ENCODE data around the gene CDKN2AIP. TPM values are rescaled to one million over a fixed set of nuclear protein-coding genes. Genes with fewer than 3 reads are reported as not detected.
A peak's percentile ranks its signal among the peaks of the same experiment; 100 is the strongest.

The CDKN2AIP gene
- total and polyA plus RNA-seq, 4 donors = 7.2 to 15.1 (median 11.0) TPM

GRCh38 chr4:183396227-183396637 is 48.2 kb upstream of the CDKN2AIP start (continued):
- TF ChIP-seq REST (IDR thresholded peaks at IDR 0.05) (no peak), HNF4G (IDR thresholded peaks at IDR 0.05) (no peak), EGR1 (IDR thresholded peaks at IDR 0.05; ENCODE audit: low read depth in 2 of 2) (no peak), GABPA (IDR thresholded peaks at IDR 0.05 in 1 of 2, conservative IDR thresholded peaks at IDR 0.05 in 1 of 2) (no peak), YY1 (IDR thresholded peaks at IDR 0.05) (no peak)

GRCh38 chr4:183397741-183398297 is 46.6 kb upstream of the CDKN2AIP start:
- Histone ChIP-seq H3K4me1 (ENCODE audit: control insufficient read depth in 4 of 4, insufficient read depth in 4 of 4, low read length in 3 of 4) (peaks cover 0 to 4% (median 3%) of the 10 kb centered on the region in 4 donors), H3K27me3 (ENCODE audit: control insufficient read depth in 4 of 4, insufficient read depth in 4 of 4, low read length in 3 of 4) (no peaks in the 10 kb centered on the region), H3K4me3 (ENCODE audit: low read depth in 1 of 3, low read length in 3 of 3) (peak overlapping the region in 1 of 3 donors; percentile 62), H3K36me3 (ENCODE audit: control insufficient read depth in 4 of 4, insufficient read depth in 3 of 4, low read depth in 1 of 4, low read length in 3 of 4) (no peaks in the 10 kb centered on the region), H3K9ac (ENCODE audit: low read depth in 1 of 2, low read length in 2 of 2) (no peak overlapping the region), H3K9me3 (ENCODE audit: control insufficient read depth in 4 of 4, low read length in 3 of 4) (no peaks in the 10 kb centered on the region), H3K27ac (ENCODE audit: low read depth in 1 of 2, low read length in 2 of 2) (no peak overlapping the region)
- no peak for DNase-seq (ENCODE audit: low spot score)
- 87% methylated on average over 14 of the region's 14 CpGs for WGBS
- no peak for TF ChIP-seq EGR1 (IDR thresholded peaks at IDR 0.05; ENCODE audit: low read depth in 2 of 2)

GRCh38 chr4:183398298-183399125 is 45.9 kb upstream of the CDKN2AIP start:
- Histone ChIP-seq H3K36me3 (ENCODE audit: control insufficient read depth in 4 of 4, insufficient read depth in 3 of 4, low read depth in 1 of 4, low read length in 3 of 4) (no peaks in the 10 kb centered on the region), H3K9me3 (ENCODE audit: control insufficient read depth in 4 of 4, low read length in 3 of 4) (no peaks in the 10 kb centered on the region), H3K4me3 (ENCODE audit: low read depth in 1 of 3, low read length in 3 of 3) (peak overlapping the region in 2 of 3 donors; percentile 57 to 62), H3K9ac (ENCODE audit: low read depth in 1 of 2, low read length in 2 of 2) (peak overlapping the region in 1 of 2 donors; percentile 7), H3K4me1 (ENCODE audit: control insufficient read depth in 4 of 4, insufficient read depth in 4 of 4, low read length in 3 of 4) (peaks cover 0 to 4% (median 3%) of the 10 kb centered on the region in 4 donors), H3K27me3 (ENCODE audit: control insufficient read depth in 4 of 4, insufficient read depth in 4 of 4, low read length in 3 of 4) (no peaks in the 10 kb centered on the region), H3K27ac (ENCODE audit: low read depth in 1 of 2, low read length in 2 of 2) (no peak overlapping the region)
- DNase-seq (ENCODE audit: low spot score) = peak; percentile 74
- TF ChIP-seq GABPA (IDR thresholded peaks at IDR 0.05 in 1 of 2, conservative IDR thresholded peaks at IDR 0.05 in 1 of 2) (no peak), CTCF (IDR thresholded peaks at IDR 0.05; ENCODE audit: low read depth, low read length, missing input control) (peak; percentile 49), EGR1 (IDR thresholded peaks at IDR 0.05; ENCODE audit: low read depth in 2 of 2) (peak in 1 of 2 donors; percentile 31), RAD21 (IDR thresholded peaks at IDR 0.05) (peak; percentile 52 to 72)
- WGBS = 5% methylated on average over 61 of the region's 61 CpGs
